Measurements from ENCODE around the gene ABCF1.

The ABCF1 gene

DNA sequence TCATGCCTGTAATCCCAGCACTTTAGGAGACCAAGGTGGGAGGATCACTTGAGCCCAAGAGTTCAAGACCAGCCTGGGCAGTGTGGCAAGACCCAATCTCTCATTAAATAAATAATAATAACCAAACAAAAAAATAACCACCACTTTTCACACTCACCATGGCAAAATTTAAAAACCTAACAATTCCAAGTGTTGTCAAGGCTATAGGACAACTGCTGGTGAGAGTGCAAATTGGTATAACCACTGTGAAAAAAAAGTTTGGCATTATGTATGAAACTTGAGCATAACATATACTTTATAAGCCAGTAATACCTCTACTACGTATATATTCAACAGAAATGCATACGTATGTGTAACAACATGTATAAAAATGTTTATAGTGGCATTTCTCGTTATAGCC lies 10.3 kb upstream of the ABCF1 start:
- DNase-seq (ENCODE audit: low spot score) = no peak

DNA sequence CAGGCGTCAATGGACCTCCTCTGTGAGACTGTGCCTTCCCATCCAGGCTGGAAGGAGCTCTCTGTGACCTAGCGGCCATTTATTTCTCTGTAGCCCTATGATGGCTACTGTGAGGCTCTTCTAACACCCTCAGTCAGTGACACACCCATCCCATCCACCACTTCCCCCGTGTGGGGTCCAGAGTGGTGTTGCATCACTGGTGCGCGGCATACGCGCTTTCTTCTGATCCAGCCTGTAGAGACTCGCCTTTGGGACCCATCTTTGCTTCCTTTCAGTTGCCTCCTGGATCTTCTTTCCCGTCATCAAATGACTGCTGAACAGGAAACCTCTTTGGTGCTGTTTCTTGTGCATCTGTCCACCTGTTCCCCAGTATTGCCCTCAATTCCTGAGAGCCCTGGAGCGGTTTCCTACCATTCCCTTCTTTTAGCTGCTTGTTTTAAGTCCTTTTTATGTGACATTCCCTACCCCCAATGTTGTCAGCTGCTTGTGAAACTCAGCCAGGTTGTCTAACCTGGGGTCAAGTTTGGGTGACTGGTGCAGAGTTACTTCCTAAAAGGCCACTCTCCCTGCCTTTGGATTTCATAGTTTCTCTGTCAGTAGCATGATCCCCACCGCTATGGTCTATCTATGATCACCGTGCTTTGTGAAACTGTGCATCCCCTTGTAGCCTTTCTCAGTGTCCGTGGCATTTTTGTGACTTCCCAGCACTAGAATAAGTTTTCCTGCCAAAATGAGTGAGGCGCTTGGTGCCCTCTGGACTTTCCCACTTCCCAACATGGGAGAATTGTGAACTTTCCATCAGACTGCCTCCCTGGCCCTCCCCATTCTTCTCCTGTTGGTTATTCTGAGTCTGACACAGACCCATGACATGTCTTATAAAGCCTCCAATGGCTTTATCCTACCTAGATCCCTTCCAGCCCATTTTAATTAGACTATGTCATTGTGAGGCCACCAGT lies 8.5 kb upstream of the ABCF1 start:
- DNase-seq (ENCODE audit: low spot score) = no peak

- DNase-seq (ENCODE audit: low spot score) = no peak
Observed at GRCh38 chr6:30564114-30564513, 7.1 kb upstream of the ABCF1 start.

GRCh38 chr6:30565772-30566171 lies 5.5 kb upstream of the ABCF1 start:
- no peak for DNase-seq (ENCODE audit: low spot score)

GRCh38 chr6:30568245-30568644 lies 3.0 kb upstream of the ABCF1 start:
- DNase-seq (ENCODE audit: low spot score) = no peak

GRCh38 chr6:30570263-30570662 lies 979 bp upstream of the ABCF1 start:
- DNase-seq (ENCODE audit: low spot score) = no peak

DNA sequence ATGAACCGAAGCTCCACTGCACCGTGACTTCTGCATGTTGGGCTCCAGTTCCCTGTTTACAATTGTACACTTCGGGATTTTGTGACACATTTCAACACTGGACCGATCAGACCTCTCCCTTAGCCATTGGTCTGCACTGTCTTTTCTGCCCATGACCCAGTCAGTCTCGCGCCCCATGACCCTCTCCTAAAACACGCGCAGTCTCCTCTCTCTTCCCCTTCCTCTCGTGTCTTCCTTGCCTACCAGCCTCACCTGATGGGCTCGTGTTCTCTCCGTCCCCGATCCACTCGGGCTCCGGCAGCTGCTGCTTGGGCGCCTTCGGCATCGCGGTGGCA lies 535 bp upstream of the ABCF1 start:
- no peak for DNase-seq (ENCODE audit: low spot score)

GRCh38 chr6:30571762-30572082 lies 480 bp downstream of the ABCF1 start:
- DNase-seq (ENCODE audit: low spot score) = no peak

DNA sequence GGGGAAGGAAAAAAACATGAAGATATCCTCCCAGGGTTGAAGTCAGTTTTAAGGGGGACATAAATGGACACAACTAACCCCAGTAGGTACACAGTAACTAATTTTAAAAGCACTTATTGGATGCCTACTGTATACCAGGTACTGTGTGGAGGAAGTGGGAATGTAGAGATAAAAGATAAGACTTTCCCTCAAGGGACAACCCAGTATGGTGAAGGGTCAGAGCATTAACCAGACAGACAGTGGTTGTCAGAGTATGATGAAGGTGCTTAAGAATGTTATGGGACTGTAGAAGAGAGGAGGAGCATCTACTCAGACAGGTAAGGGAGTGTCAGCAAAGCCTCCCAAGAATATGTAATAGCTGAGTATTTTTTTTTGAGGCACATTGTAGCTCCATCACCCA lies 906 bp downstream of the ABCF1 start:
- no peak for DNase-seq (ENCODE audit: low spot score)

- no peak for DNase-seq (ENCODE audit: low spot score)
Observed at GRCh38 chr6:30573113-30573512, 1.9 kb downstream of the ABCF1 start.

GRCh38 chr6:30578051-30578450 lies 6.8 kb downstream of the ABCF1 start:
- DNase-seq (ENCODE audit: low spot score) = no peak

GRCh38 chr6:30583921-30584320 lies 12.7 kb downstream of the ABCF1 start:
- no peak for DNase-seq (ENCODE audit: low spot score)

DNA sequence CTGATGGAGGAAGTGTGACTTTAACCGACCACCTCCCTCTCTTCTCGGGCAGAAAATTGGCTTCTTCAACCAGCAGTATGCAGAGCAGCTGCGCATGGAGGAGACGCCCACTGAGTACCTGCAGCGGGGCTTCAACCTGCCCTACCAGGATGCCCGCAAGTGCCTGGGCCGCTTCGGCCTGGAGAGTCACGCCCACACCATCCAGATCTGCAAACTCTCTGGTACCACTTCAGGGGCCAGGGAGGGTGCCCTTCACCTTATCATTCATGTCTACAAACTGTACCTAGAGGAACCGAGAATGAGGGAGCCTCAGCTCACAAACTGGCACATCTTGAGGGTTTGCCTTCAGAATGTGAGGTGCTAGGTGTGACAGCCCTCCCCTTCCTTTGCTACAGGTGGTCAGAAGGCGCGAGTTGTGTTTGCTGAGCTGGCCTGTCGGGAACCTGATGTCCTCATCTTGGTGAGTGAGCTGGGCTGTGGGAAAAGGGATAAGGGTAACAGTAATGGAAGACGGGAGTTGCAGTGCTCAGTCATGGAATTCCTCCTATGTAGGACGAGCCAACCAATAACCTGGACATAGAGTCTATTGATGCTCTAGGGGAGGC lies 18.6 kb downstream of the ABCF1 start:
- no peak for DNase-seq (ENCODE audit: low spot score)

DNA sequence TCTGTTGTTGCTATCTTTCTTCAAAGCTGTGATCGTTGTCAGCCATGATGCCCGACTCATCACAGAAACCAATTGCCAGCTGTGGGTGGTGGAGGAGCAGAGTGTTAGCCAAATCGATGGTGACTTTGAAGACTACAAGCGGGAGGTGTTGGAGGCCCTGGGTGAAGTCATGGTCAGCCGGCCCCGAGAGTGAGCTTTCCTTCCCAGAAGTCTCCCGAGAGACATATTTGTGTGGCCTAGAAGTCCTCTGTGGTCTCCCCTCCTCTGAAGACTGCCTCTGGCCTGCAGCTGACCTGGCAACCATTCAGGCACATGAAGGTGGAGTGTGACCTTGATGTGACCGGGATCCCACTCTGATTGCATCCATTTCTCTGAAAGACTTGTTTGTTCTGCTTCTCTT lies 19.3 kb downstream of the ABCF1 start:
- no peak for DNase-seq (ENCODE audit: low spot score)

DNA sequence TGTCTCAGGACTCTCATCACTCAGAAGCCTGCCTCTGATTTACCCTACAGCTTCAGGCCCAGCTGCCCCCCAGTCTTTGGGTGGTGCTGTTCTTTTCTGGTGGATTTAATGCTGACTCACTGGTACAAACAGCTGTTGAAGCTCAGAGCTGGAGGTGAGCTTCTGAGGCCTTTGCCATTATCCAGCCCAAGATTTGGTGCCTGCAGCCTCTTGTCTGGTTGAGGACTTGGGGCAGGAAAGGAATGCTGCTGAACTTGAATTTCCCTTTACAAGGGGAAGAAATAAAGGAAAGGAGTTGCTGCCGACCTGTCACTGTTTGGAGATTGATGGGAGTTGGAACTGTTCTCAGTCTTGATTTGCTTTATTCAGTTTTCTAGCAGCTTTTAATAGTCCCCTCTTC lies 19.8 kb downstream of the ABCF1 start:
- no peak for DNase-seq (ENCODE audit: low spot score)

- DNase-seq (ENCODE audit: low spot score) = no peak
Observed at GRCh38 chr6:30592287-30592686, 21.0 kb downstream of the ABCF1 start.

- DNase-seq (ENCODE audit: low spot score) = peak; percentile 80
Observed at GRCh38 chr6:30597315-30598144, 26.3 kb downstream of the ABCF1 start.

DNA sequence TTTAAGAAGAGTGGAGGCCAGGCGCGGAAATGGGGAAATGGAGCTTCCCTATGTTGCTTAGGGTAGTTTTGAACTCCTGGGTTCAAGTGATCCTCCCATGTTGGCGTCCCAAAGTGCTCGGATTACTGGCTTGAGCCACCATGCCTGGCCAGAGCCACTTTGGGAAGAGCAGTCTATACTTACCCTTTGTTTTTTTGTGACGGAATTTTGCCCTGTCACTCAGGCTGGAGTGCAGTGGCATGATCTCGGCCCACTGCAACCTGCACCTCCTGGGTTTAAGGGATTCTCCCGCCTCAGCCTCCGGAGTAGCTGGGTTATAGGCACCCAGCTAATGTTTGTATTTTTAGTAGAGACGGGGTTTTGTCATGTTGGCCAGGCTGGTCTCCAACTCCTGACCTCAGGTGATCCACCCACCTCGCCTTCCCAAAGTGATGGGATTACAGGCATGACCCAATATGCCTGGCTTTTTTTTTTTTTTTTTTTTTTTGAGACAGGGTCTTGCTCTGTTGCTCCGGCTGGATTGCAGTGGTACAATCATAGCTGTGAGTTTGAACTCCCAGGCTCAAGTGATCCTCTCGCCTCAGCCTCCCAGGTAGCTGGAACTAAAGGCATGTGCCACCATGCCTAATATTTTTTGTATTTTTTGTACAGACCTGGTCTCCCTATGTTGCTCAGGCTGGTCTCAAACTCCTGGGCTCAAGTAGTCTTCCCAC lies 27.8 kb downstream of the ABCF1 start:
- DNase-seq (ENCODE audit: low spot score) = no peak

GRCh38 chr6:30599625-30600324 lies 28.5 kb downstream of the ABCF1 start:
- no peak for DNase-seq (ENCODE audit: low spot score)

DNA sequence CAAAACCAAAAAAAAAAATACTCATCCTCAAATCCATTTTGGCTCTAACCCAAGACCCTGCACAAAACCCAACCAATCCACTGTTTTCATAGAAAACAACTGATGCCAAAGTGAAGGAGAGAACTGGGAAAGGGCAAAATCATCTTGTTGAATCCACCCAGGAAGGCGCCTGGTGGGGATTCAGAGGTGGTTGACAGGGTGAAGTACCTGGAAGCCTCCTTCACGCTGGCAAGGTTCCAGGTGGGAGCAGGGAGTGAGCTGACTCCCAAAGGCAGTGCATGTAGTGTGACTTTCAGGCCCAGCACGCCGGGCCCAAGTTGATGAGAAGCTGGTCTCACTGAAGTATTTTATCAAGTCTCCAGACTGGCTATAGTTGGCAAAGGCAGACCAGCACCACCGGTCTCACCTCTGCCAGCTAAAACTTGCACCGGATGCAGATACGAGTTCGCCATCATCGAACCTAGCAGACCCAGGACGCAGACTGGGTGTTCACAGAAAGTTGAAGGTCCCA lies 29.3 kb downstream of the ABCF1 start:
- DNase-seq (ENCODE audit: low spot score) = no peak

GRCh38 chr6:30601436-30601814 lies 30.2 kb downstream of the ABCF1 start:
- no peak for DNase-seq (ENCODE audit: low spot score)
